GM18526 (cell line): ENCODE results near the gene SYNE2.

Source experiments
- POLR2A ChIP-seq: IDR thresholded peaks from 3 replicates; pipeline ENCODE4 v1.6.1; 2011; ENCODE audit not compliant: insufficient read length; ENCODE audit errors: extremely low read depth

The SYNE2 gene

DNA sequence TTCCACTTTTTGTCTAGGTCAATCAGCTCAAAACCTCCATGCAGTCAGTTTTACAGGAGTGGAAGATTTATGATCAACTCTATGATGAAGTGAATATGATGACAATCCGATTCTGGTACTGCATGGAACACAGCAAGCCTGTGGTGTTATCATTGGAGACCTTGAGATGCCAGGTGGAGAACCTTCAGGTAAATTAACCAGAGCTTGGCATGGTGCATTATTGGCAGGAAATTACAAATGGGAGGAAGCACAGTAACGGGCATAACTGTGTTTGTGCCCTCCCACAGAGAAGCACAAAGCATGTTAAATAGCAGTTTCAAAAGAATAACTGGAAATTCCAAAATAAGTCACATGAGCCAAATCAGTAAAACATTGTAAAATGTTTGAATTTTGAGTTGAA is 305.8 kb downstream of the SYNE2 start:
- TF ChIP-seq POLR2A = no peak

DNA sequence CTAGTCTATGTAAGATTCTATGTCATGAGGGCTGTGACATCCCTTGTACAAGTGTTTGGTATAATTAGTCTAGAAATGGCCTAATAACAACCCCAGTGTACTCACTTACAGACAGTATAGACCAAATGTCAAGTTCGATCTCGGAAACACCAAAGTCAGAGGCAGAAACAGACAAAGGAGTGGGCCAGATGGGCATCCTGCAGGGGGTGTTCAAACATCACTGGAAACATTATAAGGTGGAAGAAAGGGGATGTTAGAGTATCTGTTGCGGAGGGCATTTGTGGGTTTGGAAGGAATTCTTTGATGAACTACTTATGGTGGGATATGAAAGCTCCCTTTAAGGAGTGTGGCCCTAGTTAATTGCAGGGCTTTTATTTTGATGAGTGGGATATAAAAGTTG is 306.8 kb downstream of the SYNE2 start:
- no peak for TF ChIP-seq POLR2A

DNA sequence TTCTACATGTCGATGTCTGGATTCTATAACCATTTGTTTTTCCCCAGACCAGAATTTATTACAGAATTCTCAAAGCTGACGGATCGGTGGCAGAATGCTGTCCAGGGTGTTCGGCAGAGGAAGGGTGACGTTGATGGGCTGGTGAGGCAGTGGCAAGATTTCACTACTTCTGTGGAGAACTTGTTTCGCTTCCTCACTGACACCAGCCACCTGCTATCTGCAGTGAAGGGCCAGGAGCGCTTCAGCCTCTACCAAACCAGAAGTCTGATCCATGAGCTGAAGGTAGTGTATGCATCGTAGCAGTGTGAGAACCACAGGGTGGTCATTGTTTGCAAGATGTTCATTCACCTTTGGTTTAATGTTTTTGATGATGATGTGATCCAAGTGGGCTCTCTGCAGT is 317.4 kb downstream of the SYNE2 start:
- TF ChIP-seq POLR2A = no peak

DNA sequence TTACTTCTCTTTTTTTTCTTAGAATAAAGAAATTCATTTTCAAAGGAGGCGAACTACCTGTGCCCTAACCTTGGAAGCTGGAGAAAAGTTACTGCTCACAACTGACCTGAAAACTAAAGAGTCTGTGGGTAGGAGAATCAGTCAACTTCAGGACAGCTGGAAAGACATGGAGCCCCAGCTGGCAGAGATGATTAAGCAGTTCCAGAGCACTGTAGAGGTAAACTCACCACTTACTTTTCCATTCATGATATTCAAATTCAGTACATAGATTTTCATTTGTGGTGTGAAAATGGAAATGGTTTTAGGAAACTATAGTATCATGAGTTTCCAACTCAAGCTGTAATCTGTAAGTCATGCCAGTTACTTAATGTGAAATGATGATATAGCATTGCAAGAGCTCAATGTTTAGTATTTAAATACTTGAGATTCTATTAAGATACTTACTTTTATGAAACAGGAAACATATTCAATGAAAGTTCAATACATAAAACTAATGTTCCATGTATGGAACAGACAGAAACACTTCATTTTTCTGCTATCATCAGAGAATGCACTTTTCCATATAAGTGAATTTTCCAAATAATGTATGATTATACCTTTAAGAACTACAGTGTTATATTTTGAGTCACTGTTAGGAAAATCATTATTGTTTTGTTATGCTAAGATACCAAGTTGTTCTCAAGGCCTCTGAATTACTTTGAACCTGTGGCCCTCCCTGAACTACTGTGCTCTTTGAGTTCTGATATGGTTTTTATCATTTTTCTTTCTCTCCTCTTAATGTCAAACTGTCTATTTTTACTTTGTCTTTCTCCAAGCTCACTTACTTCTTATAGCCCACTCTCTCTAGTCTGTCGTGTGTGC is 322.3 kb downstream of the SYNE2 start:
- TF ChIP-seq POLR2A = no peak

DNA sequence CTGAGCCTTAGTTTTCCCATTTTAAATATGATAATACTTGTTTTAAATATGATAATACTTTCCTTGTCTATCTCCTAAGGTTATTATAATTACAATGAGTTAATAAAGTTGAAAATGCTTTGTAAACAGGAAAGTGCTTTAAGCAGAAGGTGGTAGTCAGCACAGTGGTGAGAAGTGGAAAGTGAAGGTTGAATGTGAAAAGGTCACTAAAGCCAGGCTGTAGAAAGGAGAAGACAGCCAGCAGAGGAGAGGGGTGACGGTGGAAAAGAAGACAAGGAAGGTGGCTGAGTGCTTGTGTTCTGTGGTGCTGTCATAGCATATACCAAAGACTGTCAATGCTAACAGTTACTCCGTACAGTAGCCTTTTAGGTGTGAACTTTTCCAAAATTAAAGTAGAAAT is 323.5 kb downstream of the SYNE2 start:
- TF ChIP-seq POLR2A = no peak

DNA sequence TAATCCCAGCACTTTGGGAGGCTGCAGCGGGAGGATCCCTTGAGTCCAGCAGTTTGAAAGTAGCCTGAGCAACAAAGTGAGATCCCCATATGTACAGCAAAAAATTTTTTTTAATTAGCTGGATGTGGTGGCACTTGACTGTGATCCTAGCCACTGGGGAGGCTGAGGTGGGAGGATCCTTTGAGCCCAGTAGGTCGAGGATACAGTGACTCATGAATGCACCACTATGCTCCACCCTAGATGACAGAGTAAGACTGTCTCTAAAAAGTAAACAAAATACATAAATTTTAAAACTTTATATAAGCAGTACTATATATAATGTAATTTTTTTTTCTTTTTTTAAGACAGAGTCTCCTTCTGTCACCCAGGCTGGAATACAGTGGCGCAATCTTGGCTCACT is 326.0 kb downstream of the SYNE2 start:
- no peak for TF ChIP-seq POLR2A

DNA sequence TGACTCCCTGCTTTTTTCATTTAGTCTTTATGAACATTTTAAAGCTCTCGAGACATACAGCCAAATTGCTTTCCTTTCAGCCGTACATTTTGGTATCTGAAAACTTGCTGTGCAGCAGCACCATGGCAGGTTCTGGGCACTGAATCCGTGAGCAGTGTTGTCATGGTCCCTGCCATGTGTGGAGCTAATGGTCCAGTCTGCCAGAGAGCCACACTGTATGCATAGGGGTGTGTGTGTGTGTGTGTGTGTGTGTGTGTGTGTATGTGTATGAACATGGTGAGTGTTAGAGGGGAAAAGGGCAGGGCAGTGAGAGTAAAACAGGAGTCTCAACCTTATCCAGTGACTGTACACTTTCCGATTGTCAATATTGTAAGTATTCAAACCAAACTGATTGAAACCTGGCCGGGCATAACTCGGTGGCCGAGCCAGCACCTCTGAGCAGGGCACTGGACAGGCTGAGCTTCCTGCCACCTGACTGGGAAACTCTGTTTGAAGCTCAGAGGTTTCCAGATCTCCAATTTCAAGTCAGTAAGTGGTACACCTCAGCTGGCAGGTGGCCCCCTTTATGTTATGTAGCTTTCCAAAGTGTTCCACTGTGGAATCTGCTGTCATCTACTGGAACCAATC is 331.4 kb downstream of the SYNE2 start:
- TF ChIP-seq POLR2A = no peak

DNA sequence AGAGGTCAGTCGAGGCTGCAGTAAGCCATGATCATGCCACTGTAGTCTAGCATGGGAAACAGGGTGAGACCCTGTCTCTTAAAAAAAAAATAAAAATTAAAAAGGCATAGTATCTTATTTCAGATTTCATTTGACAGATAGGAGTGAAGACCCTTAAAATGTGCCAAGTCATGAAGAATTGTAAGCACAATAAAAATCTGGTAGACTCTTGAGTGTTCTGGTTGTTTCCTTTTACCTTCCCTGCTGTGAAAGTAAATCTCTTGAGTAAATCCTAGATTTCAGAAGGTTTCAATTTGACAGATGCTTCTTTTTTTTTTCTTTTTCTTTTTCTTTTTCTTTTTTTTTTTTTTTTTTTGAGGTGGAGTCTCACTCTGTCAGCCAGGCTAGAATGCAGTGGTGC is 332.4 kb downstream of the SYNE2 start:
- TF ChIP-seq POLR2A = no peak

DNA sequence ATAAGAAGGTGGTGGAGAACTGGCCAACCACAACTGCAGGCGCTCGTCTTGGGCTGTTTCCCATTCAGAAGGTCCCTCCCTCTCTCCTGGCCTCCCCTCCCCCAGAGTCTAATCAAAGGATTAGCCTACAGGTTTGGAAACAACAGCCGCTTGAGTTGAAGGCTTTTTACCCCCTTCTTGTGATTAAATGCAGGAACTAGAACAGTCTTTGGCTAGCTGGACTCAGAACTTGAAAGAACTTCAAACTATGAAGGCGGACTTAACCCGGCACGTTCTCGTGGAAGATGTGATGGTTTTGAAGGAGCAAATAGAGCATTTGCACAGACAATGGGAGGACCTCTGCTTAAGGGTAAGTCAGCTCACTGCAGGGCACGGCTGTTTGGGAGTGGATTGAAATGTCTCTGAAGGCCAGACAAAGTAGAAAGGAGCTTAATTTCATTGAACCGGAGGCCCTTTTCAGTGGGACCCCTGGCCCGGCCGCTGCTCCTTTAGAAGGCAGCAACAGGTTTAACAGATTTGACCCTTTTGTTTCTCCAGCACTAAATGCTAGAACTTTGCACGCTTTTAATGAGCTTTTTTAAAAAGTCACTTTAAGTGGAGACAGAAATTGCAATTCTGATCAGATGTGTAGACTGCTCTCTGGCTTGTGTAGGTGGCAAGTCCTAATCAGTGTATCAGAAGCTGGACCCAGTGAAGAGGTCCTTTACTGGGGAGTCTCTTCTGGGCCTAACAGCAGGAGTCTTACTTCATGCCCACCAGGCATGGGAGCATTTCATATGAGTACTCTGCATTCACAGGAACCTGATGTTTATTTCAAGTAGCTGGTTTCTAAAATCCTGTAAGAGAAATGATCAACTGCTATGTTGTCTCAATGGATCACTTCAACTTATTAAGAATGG is 333.7 kb downstream of the SYNE2 start:
- no peak for TF ChIP-seq POLR2A

DNA sequence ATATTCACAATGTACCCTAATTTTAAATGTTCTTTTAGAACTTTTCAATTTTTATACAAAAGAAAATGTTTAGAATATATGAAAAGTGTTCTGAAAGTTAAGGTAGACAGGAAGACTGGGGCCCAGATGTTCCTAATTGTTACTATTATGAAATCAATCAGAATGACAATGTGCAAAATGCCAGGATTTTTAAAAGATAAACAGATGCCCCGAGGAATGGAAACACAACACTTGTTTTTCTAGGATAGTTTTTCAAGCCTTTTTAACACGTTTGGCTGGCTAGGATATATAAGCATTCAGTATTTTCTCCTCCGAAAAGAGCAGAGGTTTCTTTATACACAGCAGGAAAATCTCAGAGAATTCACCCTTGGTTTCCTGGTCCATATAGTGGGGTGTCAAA is 334.5 kb downstream of the SYNE2 start:
- TF ChIP-seq POLR2A = no peak

DNA sequence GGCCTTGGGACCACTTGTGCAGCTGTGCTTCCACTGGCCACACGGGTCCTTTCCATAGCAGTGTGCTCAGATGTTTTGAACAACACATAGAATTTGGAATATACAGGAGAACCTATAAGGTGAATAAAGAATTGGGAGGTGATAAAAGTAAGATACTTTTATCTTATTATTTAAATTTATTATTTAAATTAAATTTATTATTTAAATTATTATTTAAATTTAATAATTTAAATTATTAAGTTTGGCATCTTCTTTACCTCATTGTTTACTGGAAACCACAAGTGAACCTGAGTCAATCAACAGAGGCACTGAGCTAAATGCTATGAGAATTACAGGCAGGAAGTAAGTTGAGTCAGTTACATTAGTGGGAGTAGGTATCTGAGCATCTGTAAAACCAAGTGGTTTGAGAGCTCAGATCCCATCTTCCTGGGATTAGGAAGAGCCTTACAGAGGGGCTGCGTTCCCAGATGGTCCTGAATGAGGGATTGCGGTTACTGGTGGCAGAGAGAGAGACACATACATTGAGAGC is 338.2 kb downstream of the SYNE2 start:
- TF ChIP-seq POLR2A = no peak

DNA sequence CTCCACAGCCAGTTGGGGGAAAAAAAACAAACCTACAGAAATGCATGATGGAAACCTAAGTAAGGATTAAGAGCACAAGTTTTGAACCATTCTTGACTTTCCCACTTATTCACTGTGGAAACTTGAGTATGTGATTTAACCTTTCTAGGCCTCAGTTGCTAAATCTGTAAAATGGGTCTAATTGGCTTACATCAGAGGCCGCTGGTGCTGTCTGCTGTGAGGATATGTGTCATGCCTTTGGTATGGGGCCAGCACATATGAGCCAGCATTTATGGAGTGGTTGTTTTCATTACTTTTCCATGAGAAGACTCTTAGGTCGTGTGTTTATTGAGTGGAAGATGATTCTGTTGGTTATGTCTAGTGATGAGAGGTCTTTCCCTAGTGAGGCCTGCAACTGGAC is 339.0 kb downstream of the SYNE2 start:
- no peak for TF ChIP-seq POLR2A

DNA sequence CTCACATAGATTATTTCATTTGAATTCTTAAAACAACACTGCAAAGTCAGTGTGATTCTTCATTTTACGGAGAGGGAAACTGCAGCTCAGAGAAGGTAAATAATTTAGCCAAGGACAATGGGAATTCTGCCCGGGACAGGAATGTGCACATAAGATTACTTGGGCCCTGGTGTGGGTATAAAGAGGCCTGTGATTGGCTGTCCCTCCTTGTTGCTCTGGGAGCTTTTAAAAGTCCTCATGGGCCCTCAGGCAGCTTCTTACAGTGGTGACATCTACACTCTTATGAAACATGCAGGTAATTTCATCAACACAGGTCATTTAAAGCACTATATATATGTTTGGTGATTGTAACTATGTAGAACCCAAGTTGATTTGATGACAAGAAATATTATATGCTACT is 341.0 kb downstream of the SYNE2 start:
- no peak for TF ChIP-seq POLR2A

DNA sequence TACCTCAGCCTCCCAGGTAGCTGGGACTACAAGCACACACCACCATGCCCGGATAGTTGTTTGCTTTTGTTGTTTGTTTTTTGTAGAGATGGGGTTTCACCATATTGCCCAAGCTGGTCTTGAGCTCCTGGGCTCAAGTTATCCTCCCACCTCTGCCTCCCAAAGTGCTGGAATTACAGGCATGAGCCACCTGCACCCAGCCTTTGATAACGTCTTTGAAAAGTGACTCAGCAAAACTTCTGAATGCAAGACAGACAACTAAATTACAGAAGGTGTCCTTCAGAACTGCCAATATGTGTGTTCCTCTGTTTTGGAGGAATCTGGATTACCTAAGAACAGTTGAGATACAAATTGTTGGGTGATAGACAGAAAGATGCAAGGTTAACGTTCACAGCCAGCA is 341.6 kb downstream of the SYNE2 start:
- no peak for TF ChIP-seq POLR2A

DNA sequence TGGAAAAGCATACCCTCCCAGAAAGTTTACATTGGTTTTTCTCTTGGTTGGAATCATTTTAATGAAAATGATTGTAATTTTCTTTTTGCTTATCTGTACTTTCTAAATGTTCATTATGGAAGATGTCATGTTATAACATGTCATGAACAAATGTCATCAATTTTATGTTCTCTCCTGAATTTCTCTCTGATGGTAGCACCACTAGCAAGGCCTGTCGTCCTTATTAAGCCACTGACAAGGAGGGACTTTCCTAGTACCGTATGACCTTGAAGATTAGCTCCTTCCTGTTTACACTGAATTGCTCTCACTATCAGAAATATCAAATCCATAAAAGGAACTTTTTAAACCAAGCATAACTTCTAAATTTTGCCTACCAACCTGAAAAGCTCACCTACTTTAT is 342.4 kb downstream of the SYNE2 start:
- no peak for TF ChIP-seq POLR2A
